Endothelial cell of umbilical vein (primary cell): ENCODE data around the gene LIMK2. TPM values are rescaled to one million over a fixed set of nuclear protein-coding genes. Genes with fewer than 3 reads are reported as not detected.

Source experiments
- BruUV-seq: library from RNA; stranded (reverse); fragments of 400-500 nt; replicated peaks from 2 replicates; lab custom pipeline; 2021; lab: Mats Ljungman, UMichigan
- CTCF ChIA-PET: fragments of 300-600, 350-600 bp; sonication (Branson Sonifier 250); formaldehyde crosslinking; loops from one replicate; lab custom pipeline; 2021; ENCODE audit warnings: antibody characterized with exemption, inconsistent platforms; lab: Charles Lee
- POLR2A ChIA-PET: fragments of 300-600, 350-600 bp; sonication (Branson Sonifier 250); formaldehyde crosslinking; loops from one replicate; lab custom pipeline; 2021; ENCODE audit warnings: antibody characterized with exemption, inconsistent platforms; lab: Charles Lee
- DNase-seq: peaks from one replicate; pipeline ENCODE4 v3.0.0-alpha.2; 2011; ENCODE audit warnings: low read depth, low spot score
- FAIRE-seq: peaks from 2 replicates; lab custom pipeline; 2011; peaks lifted over from hg19 to GRCh38; lab: Jason Lieb, UNC
- H2AFZ ChIP-seq: 2 replicates; pipeline ENCODE4 v1.6.0; 2012; ENCODE audit warnings: low read depth, low read length, control low read depth, inconsistent platforms
- H3K27ac ChIP-seq: 2 replicates; pipeline ENCODE4 v1.5.1; 2011; ENCODE audit warnings: low read depth, mild to moderate bottlenecking, control low read depth, low read length, moderate library complexity; ENCODE audit not compliant: insufficient read depth
- H3K27me3 ChIP-seq, 2 experiments: 2 replicates each; pipeline versions ENCODE4 v1.6.0 to v1.6.1; 2011; ENCODE audit warnings: low read length in 2 of 2, mixed read lengths in 1 of 2; ENCODE audit not compliant: control insufficient read depth in 2 of 2, insufficient read depth in 2 of 2
- H3K36me3 ChIP-seq, 2 experiments: 2 replicates in 1 of 2; 3 replicates in 1 of 2; pipeline ENCODE4 v1.5.1; 2011; ENCODE audit warnings: low read length in 2 of 2, mild to moderate bottlenecking in 1 of 2, moderate library complexity in 1 of 2; ENCODE audit not compliant: control insufficient read depth in 2 of 2, insufficient read depth in 2 of 2; ENCODE audit errors: extremely low read depth in 1 of 2
- H3K4me1 ChIP-seq: 3 replicates; pipeline ENCODE4 v1.5.1; 2011; ENCODE audit warnings: mild to moderate bottlenecking, low read length; ENCODE audit not compliant: control insufficient read depth, insufficient read depth; ENCODE audit errors: extremely low read depth
- H3K4me2 ChIP-seq: 2 replicates; pipeline ENCODE4 v1.6.1; 2011; ENCODE audit warnings: low read length, control low read depth, mixed read lengths; ENCODE audit not compliant: insufficient read depth
- H3K4me3 ChIP-seq, 3 experiments: fragments of 200-600 bp in 1 of 3; sonication (generic), shearing (Covaris generic) in 1 of 3; replicated peaks in 1 of 3; 2 replicates each; pipeline ENCODE4 v1.5.1; 2011 to 2016; ENCODE audit warnings: control low read depth in 3 of 3, low read length in 3 of 3, mild to moderate bottlenecking in 2 of 3, inconsistent platforms in 1 of 3, low read depth in 1 of 3, moderate library complexity in 1 of 3; ENCODE audit not compliant: insufficient read depth in 1 of 3
- H3K79me2 ChIP-seq: 2 replicates; pipeline ENCODE4 v1.6.0; 2012; ENCODE audit warnings: low read length, inconsistent platforms; ENCODE audit not compliant: control insufficient read depth, insufficient read depth
- H3K9ac ChIP-seq: replicated peaks from 2 replicates; pipeline ENCODE3; 2011; ENCODE audit warnings: low read length, control low read depth; ENCODE audit not compliant: insufficient read depth; ENCODE audit errors: extremely low read depth
- H3K9me1 ChIP-seq: replicated peaks from 3 replicates; pipeline ENCODE4 v1.6.0; 2011; ENCODE audit warnings: mild to moderate bottlenecking, low read length; ENCODE audit not compliant: control insufficient read depth, insufficient read depth; ENCODE audit errors: extremely low read depth
- H3K9me3 ChIP-seq: replicated peaks from 2 replicates; pipeline ENCODE4 v1.5.1; 2012; ENCODE audit warnings: low read length, inconsistent platforms; ENCODE audit not compliant: control insufficient read depth, insufficient read depth
- H4K20me1 ChIP-seq: replicated peaks from 2 replicates; pipeline ENCODE3; 2011; ENCODE audit warnings: mild to moderate bottlenecking, low read length; ENCODE audit not compliant: control insufficient read depth, insufficient read depth; ENCODE audit errors: extremely low read depth
- CTCF ChIP-seq, 2 donors: IDR thresholded peaks; 1 replicate in 1 of 2; 2 replicates in 1 of 2; pipeline ENCODE4 v1.5.1; 2011; ENCODE audit warnings: low read length in 2 of 2, mild to moderate bottlenecking in 2 of 2, moderate library complexity in 2 of 2, control low read depth in 1 of 2, inconsistent platforms in 1 of 2, low read depth in 1 of 2; ENCODE audit not compliant: insufficient read depth in 1 of 2; ENCODE audit errors: extremely low read depth in 1 of 2
- EZH2 ChIP-seq: IDR thresholded peaks from 2 replicates; pipeline ENCODE4 v1.6.1; 2012; ENCODE audit warnings: borderline replicate concordance, low read depth, mild to moderate bottlenecking, moderate library complexity, low read length, inconsistent platforms; ENCODE audit not compliant: severe bottlenecking
- FOS ChIP-seq: IDR thresholded peaks from 2 replicates; pipeline ENCODE4 v1.6.1; 2011; ENCODE audit warnings: mild to moderate bottlenecking, low read length, moderate library complexity, borderline replicate concordance; ENCODE audit not compliant: insufficient read depth
- GATA2 ChIP-seq: IDR thresholded peaks from 2 replicates; pipeline ENCODE4 v1.7.0; 2011; ENCODE audit warnings: low read depth, mild to moderate bottlenecking, moderate library complexity, mixed read lengths, low read length; ENCODE audit not compliant: insufficient read length, insufficient read depth
- JUN ChIP-seq: IDR thresholded peaks from 2 replicates; pipeline ENCODE4 v1.6.1; 2011; ENCODE audit warnings: borderline replicate concordance, low read depth; ENCODE audit not compliant: insufficient read length, insufficient read depth
- MAX ChIP-seq: IDR thresholded peaks from 2 replicates; pipeline ENCODE4 v1.6.1; 2011; ENCODE audit not compliant: insufficient read depth, insufficient read length
- MYC ChIP-seq: IDR thresholded peaks from one replicate; pipeline ENCODE4 v1.6.1; 2011; ENCODE audit warnings: mild to moderate bottlenecking, low read depth, low read length
- POLR2A ChIP-seq: IDR thresholded peaks from 2 replicates; pipeline ENCODE4 v1.6.1; 2012; ENCODE audit warnings: low read depth, mild to moderate bottlenecking, control low read depth, low read length
- POLR2AphosphoS5 ChIP-seq: IDR thresholded peaks from 2 replicates; pipeline ENCODE4 v1.6.1; 2012; ENCODE audit warnings: low read depth, mild to moderate bottlenecking, control low read depth, low read length, moderate library complexity; ENCODE audit not compliant: insufficient read depth
- dilution Hi-C: fragments of 300-500 bp; cut with MboI; formaldehyde crosslinking; loops from one replicate; pipeline ENCODE4 v1.15.0; 2019; ENCODE audit warnings: low sequenced_read_pairs; ENCODE audit not compliant: extremely low pct_ligation_motif_present
- intact Hi-C: fragments of 100-400 bp; cut with micrococcal nuclease; formaldehyde crosslinking; loops from one replicate; pipeline ENCODE4 v1.10.0; 2022
- polyA plus RNA-seq, 4 experiments: library from polyadenylated mRNA; depleted of rRNA in 3 of 4; stranded (reverse) in 3 of 4; unstranded in 1 of 4; fragments of >200 nt; gene quantifications; 2 replicates each; pipeline versions ENCODE4 v1.2.1 to v1.2.3, GENCODE V29; 2011 to 2012; ENCODE audit warnings: missing spikeins in 1 of 4
- total RNA-seq: library from RNA; stranded (reverse); gene quantifications from 2 replicates; pipeline ENCODE4 v1.2.3, GENCODE V29; 2021

LIMK2 gene
- total and polyA plus RNA-seq, 2 donors (not counting 3 experiments of a cell fraction or from before 2014, with no cell fraction given) = 23.2 to 76.7 TPM

- BruUV-seq = no TSS peak
- Histone ChIP-seq H3K27ac (peak overlapping the region; percentile 95), H2AFZ (no peak overlapping the region), H3K9me1 (no peaks in the 10 kb centered on the region), H3K27me3 (no peaks in the 10 kb centered on the region), H3K9me3 (no peaks in the 10 kb centered on the region), H3K9ac (peak overlapping the region; percentile 15), H3K4me3 (no peak overlapping the region), H3K4me1 (peaks cover 70% of the 10 kb centered on the region), H3K79me2 (peaks cover 58% of the 10 kb centered on the region), H3K36me3 (peaks cover 0 to 3% of the 10 kb centered on the region in 2 experiments), H4K20me1 (no peaks in the 10 kb centered on the region), H3K4me2 (peak overlapping the region; percentile 40)
- ChIA-PET POLR2A (interaction anchor here (0.5 to 1.3 kb wide), 2 partner anchors 13 to 60 kb away, joined by 5 to 6 read pairs; no protein-coding TSS in a partner anchor), CTCF (interaction anchor here (0.6 to 14.3 kb wide), 14 partner anchors 9 to 134 kb away, joined by 3 to 169 read pairs (median 6); partner anchors contain the start of genes LIMK2, RNF185 and SELENOM)
- peak; percentile 80 for DNase-seq
- TF ChIP-seq FOS = peak; percentile 63
- peak; percentile 45 for TF ChIP-seq JUN
- no peak for TF ChIP-seq EZH2
- peak; percentile 93 for TF ChIP-seq GATA2
- peak; percentile 48 for TF ChIP-seq POLR2A
- TF ChIP-seq CTCF (IDR thresholded peaks at IDR 0.05; ENCODE audit: extremely low read depth in 1 of 2, insufficient read depth in 1 of 2, low read depth in 1 of 2, low read length in 2 of 2) = peak; percentile 28 to 34
- TF ChIP-seq POLR2AphosphoS5 = peak; percentile 64
- no peak for TF ChIP-seq MYC
- no peak for TF ChIP-seq MAX
- dilution Hi-C loops (no loop called here), intact Hi-C loops (no loop called here)
- peak; percentile 90 for FAIRE-seq
These were observed 29.8 kb downstream of the LIMK2 start for GRCh38 chr22:31241936-31242335.
